GM23338 (cell line): ENCODE measurements around the gene GP2. TPM values are rescaled to one million over a fixed set of nuclear protein-coding genes. Genes with fewer than 3 reads are reported as not detected.

Experiments used
- ATAC-seq: fragments of 200-7000 bp; cut with Tn5 transposase; 3 replicates; pipeline ENCODE4 v1.9.1; 2020
- DNase-seq: peaks from one replicate; pipeline ENCODE4 v3.0.0-alpha.2; 2015; ENCODE audit warnings: low spot score
- H2AFZ ChIP-seq: fragments of 200-600 bp; sonication (generic); 2 replicates; pipeline ENCODE4 v1.8.0; 2016; ENCODE audit warnings: antibody characterized with exemption, mild to moderate bottlenecking, moderate library complexity
- H3F3A ChIP-seq: fragments of 200-600 bp; sonication (generic); replicated peaks from 2 replicates; pipeline ENCODE4 v1.8.0; 2017; ENCODE audit warnings: antibody characterized with exemption, mixed run types, low read depth
- H3K27ac ChIP-seq: fragments of 200-600 bp; sonication (generic); 2 replicates; pipeline ENCODE4 v1.6.1; 2016; ENCODE audit warnings: low read depth
- H3K27me3 ChIP-seq: fragments of 200-600 bp; sonication (generic); 2 replicates; pipeline ENCODE4 v1.8.0; 2016; ENCODE audit warnings: mild to moderate bottlenecking, mixed run types, moderate library complexity; ENCODE audit not compliant: insufficient read depth
- H3K36me3 ChIP-seq: fragments of 200-600 bp; sonication (generic); 2 replicates; pipeline ENCODE4 v1.8.0; 2016; ENCODE audit warnings: mild to moderate bottlenecking; ENCODE audit not compliant: insufficient read depth
- H3K4me1 ChIP-seq: fragments of 200-600 bp; sonication (generic); 2 replicates; pipeline ENCODE4 v1.8.0; 2016; ENCODE audit warnings: mild to moderate bottlenecking, moderate library complexity; ENCODE audit not compliant: insufficient read depth
- H3K4me2 ChIP-seq: fragments of 200-600 bp; sonication (generic); 2 replicates; pipeline ENCODE4 v1.7.1; 2017; ENCODE audit warnings: mixed run types
- H3K4me3 ChIP-seq: fragments of 200-600 bp; sonication (generic); 2 replicates; pipeline ENCODE4 v1.6.1; 2016; ENCODE audit warnings: mixed run types
- H3K79me2 ChIP-seq: fragments of 200-600 bp; sonication (generic); replicated peaks from 2 replicates; pipeline ENCODE4 v1.8.0; 2017; ENCODE audit warnings: mild to moderate bottlenecking; ENCODE audit not compliant: insufficient read depth
- H3K9me2 ChIP-seq: fragments of 200-600 bp; sonication (generic); 2 replicates; pipeline ENCODE4 v1.8.0; 2017; ENCODE audit not compliant: insufficient read depth
- H4K20me1 ChIP-seq: fragments of 200-600 bp; sonication (generic); replicated peaks from 2 replicates; pipeline ENCODE4 v1.8.0; 2017; ENCODE audit warnings: mild to moderate bottlenecking; ENCODE audit not compliant: insufficient read depth
- H3K27ac Mint-ChIP-seq: 2 replicates; pipeline ENCODE4 v1.8.0; 2020; ENCODE audit warnings: inconsistent platforms, mild to moderate bottlenecking, moderate library complexity, mixed read lengths
- H3K27me3 Mint-ChIP-seq: 3 replicates; pipeline ENCODE4 v1.8.0; 2022; ENCODE audit warnings: low read depth, mild to moderate bottlenecking, moderate library complexity, mixed read lengths, inconsistent platforms; ENCODE audit not compliant: insufficient read depth, poor library complexity
- H3K36me3 Mint-ChIP-seq: 3 replicates; pipeline ENCODE4 v1.8.0; 2021; ENCODE audit warnings: low read depth, mild to moderate bottlenecking, inconsistent platforms, moderate library complexity, mixed read lengths
- H3K4me1 Mint-ChIP-seq: 3 replicates; pipeline ENCODE4 v1.8.0; 2020; ENCODE audit warnings: mild to moderate bottlenecking, inconsistent platforms, mixed read lengths
- H3K4me3 Mint-ChIP-seq: 3 replicates; pipeline ENCODE4 v1.8.0; 2021; ENCODE audit warnings: moderate library complexity, mild to moderate bottlenecking, inconsistent platforms, mixed read lengths
- H3K9me3 Mint-ChIP-seq: 3 replicates; pipeline ENCODE4 v1.8.0; 2020; ENCODE audit warnings: moderate library complexity, mild to moderate bottlenecking, inconsistent platforms, mixed read lengths
- CREB1 ChIP-seq: fragments of 250-450 bp; sonication (Bioruptor Pico); IDR thresholded peaks from 2 replicates; pipeline ENCODE4 v1.5.0; 2020; ENCODE audit warnings: low read depth, mild to moderate bottlenecking, moderate library complexity
- EZH2 ChIP-seq: fragments of 200-600 bp; sonication (generic); IDR thresholded peaks from one replicate; pipeline ENCODE4 v1.8.0; 2017; ENCODE audit warnings: antibody characterized with exemption, mild to moderate bottlenecking, low read depth; ENCODE audit not compliant: unreplicated experiment
- EZH2phosphoT487 ChIP-seq: fragments of 200-600 bp; sonication (generic); IDR thresholded peaks from one replicate; pipeline ENCODE4 v1.8.1; 2018; ENCODE audit warnings: antibody characterized with exemption; ENCODE audit not compliant: unreplicated experiment
- JUNB ChIP-seq: IDR thresholded peaks from one replicate; pipeline ENCODE4 v1.6.1; 2016; ENCODE audit warnings: antibody characterized with exemption; ENCODE audit not compliant: unreplicated experiment
- NANOG ChIP-seq: IDR thresholded peaks from 2 replicates; pipeline ENCODE4 v1.6.1; 2016; ENCODE audit warnings: antibody characterized with exemption, borderline replicate concordance
- POLR2AphosphoS5 ChIP-seq: IDR thresholded peaks from 2 replicates; pipeline ENCODE4 v1.6.1; 2016; ENCODE audit warnings: antibody characterized with exemption, low read depth
- STAT1 ChIP-seq: IDR thresholded peaks from one replicate; pipeline ENCODE4 v1.6.1; 2016; ENCODE audit warnings: antibody characterized with exemption; ENCODE audit not compliant: unreplicated experiment
- ZNF114 ChIP-seq: fragments of 250-450 bp; sonication (Bioruptor Pico); IDR thresholded peaks from 2 replicates; pipeline ENCODE4 v1.5.0; 2020; ENCODE audit warnings: mild to moderate bottlenecking, moderate library complexity
- ZNF331 ChIP-seq: fragments of 250-450 bp; sonication (Bioruptor Pico); IDR thresholded peaks from 2 replicates; pipeline ENCODE4 v1.5.0; 2020; ENCODE audit warnings: low read depth, mild to moderate bottlenecking, moderate library complexity
- polyA plus RNA-seq: library from polyadenylated mRNA; unstranded; fragments of >200 nt; fragmentation: Nextera tagmentation; extraction: Ambion mirVana; gene quantifications from 2 replicates; pipeline ENCODE4 v1.2.1, GENCODE V29; 2016
- total RNA-seq: library from RNA; depleted of rRNA; stranded (reverse); fragments of >200 nt; shearing (Covaris generic); gene quantifications from 2 replicates; pipeline ENCODE4 v1.2.3, GENCODE V29; 2014
- TF ChIP-seq, protein P1 (sequence below): IDR thresholded peaks from 2 replicates; pipeline ENCODE4 v1.6.1; 2016; ENCODE audit warnings: antibody characterized with exemption
- TF ChIP-seq, protein P2 (sequence below): fragments of 250-450 bp; sonication (Bioruptor Pico); IDR thresholded peaks from 2 replicates; pipeline ENCODE4 v1.5.0; 2020; ENCODE audit warnings: mild to moderate bottlenecking, moderate library complexity
- TF ChIP-seq, protein P3 (sequence below): IDR thresholded peaks from one replicate; pipeline ENCODE4 v1.6.1; 2018; ENCODE audit warnings: antibody characterized with exemption; ENCODE audit not compliant: unreplicated experiment
- TF ChIP-seq, protein P4 (sequence below), 2 experiments: fragments of 200-600 bp in 1 of 2; sonication (generic) in 1 of 2; conservative IDR thresholded peaks; 2 replicates each; pipeline versions ENCODE4 v1.5.1 to v1.6.1; 2016 to 2017; ENCODE audit warnings: antibody characterized with exemption in 2 of 2, low read depth in 2 of 2, mild to moderate bottlenecking in 2 of 2, moderate library complexity in 1 of 2

GP2 gene
- total and polyA plus RNA-seq, 2 experiments from 2014 or later = not detected

DNA sequence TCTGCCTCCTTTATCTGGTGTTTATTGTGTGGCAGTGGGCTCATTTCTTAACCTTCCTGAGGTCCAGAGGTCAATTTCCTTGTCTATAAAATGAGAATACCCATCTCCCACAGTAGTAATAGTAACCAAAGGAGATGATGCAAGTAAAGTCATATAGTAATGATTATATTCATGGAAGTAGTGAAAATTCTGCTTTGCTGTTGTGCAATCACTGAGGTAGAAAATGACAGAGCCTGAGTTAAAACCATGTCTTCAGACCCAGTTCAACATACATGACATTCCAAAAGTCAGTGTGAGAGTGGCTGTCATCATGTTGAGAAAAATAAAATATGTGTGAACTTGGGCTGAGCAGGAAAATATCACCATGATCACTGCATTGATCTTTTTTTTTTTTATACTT, 26.1 kb upstream of the GP2 start (continued):
- TF ChIP-seq, protein P1, sequence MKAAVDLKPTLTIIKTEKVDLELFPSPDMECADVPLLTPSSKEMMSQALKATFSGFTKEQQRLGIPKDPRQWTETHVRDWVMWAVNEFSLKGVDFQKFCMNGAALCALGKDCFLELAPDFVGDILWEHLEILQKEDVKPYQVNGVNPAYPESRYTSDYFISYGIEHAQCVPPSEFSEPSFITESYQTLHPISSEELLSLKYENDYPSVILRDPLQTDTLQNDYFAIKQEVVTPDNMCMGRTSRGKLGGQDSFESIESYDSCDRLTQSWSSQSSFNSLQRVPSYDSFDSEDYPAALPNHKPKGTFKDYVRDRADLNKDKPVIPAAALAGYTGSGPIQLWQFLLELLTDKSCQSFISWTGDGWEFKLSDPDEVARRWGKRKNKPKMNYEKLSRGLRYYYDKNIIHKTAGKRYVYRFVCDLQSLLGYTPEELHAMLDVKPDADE = no peak
- TF ChIP-seq POLR2AphosphoS5 = no peak
- TF ChIP-seq STAT1 = no peak

DNA sequence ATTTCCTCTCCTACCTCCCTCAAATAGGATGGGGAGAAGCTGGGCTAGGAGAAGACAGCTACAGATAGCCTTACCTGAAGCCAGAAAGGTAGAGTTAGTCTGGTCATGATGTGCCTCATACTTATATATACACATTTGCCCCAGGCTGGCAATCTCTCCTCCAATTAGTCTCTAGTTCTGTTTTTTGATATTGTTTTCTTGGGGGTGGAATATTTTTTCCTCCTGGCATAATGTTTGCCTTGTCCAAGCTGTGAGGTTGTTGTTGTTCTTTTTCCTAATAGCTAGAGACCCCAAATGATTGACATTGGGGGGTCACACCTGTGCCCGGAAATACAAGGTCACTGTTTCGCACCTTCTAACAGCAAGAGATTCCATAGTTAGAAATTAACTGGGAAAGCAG, 25.3 kb upstream of the GP2 start, which contains the start of gene UMOD:
TSS of gene UMOD (minus strand) at position 101 of the 400 bp plus-strand sequence. CDS start 1,978 bp downstream, outside the sequence.
- peak within 1 kb of the TSS; percentile 57; the same call in 1 of the 2 replicates for H2AFZ ChIP-seq
- ATAC-seq = no peak
- peaks cover 12% of the 10 kb centered on the region for H3K4me1 ChIP-seq
- H3K4me3 ChIP-seq = no peak within 1 kb of the TSS
- peaks cover 10% of the 10 kb centered on the region; the same call in 2 of the 3 replicates for H3K4me1 Mint-ChIP-seq
- H3K79me2 ChIP-seq = no peaks in the 10 kb centered on the region
- H3K27me3 ChIP-seq = no peaks in the 10 kb centered on the region
- H3K4me3 Mint-ChIP-seq = no peak within 1 kb of the TSS
- H3K36me3 ChIP-seq = no peaks in the 10 kb centered on the region
- no peak for DNase-seq
- H3K27ac Mint-ChIP-seq = no peak within 1 kb of the TSS
- peaks cover 6% of the 10 kb centered on the region for H3K27me3 Mint-ChIP-seq
- peaks cover 8% of the 10 kb centered on the region for H3K36me3 Mint-ChIP-seq
- H3F3A ChIP-seq = no peaks in the 10 kb centered on the region
- H3K9me3 Mint-ChIP-seq = peaks cover 19% of the 10 kb centered on the region
- H4K20me1 ChIP-seq = no peaks in the 10 kb centered on the region
- H3K4me2 ChIP-seq = no peak within 1 kb of the TSS
- H3K27ac ChIP-seq = no peak within 1 kb of the TSS
- peaks cover 3% of the 10 kb centered on the region; the same call in 1 of the 2 replicates for H3K9me2 ChIP-seq
- TF ChIP-seq EZH2 (no peak), POLR2AphosphoS5 (no peak), CREB1 (CRISPR knock-in tag) (no peak), ZNF114 (CRISPR knock-in tag) (no peak), NANOG (no peak), JUNB (no peak), EZH2phosphoT487 (no peak), ZNF331 (no peak)
- TF ChIP-seq, protein P2, sequence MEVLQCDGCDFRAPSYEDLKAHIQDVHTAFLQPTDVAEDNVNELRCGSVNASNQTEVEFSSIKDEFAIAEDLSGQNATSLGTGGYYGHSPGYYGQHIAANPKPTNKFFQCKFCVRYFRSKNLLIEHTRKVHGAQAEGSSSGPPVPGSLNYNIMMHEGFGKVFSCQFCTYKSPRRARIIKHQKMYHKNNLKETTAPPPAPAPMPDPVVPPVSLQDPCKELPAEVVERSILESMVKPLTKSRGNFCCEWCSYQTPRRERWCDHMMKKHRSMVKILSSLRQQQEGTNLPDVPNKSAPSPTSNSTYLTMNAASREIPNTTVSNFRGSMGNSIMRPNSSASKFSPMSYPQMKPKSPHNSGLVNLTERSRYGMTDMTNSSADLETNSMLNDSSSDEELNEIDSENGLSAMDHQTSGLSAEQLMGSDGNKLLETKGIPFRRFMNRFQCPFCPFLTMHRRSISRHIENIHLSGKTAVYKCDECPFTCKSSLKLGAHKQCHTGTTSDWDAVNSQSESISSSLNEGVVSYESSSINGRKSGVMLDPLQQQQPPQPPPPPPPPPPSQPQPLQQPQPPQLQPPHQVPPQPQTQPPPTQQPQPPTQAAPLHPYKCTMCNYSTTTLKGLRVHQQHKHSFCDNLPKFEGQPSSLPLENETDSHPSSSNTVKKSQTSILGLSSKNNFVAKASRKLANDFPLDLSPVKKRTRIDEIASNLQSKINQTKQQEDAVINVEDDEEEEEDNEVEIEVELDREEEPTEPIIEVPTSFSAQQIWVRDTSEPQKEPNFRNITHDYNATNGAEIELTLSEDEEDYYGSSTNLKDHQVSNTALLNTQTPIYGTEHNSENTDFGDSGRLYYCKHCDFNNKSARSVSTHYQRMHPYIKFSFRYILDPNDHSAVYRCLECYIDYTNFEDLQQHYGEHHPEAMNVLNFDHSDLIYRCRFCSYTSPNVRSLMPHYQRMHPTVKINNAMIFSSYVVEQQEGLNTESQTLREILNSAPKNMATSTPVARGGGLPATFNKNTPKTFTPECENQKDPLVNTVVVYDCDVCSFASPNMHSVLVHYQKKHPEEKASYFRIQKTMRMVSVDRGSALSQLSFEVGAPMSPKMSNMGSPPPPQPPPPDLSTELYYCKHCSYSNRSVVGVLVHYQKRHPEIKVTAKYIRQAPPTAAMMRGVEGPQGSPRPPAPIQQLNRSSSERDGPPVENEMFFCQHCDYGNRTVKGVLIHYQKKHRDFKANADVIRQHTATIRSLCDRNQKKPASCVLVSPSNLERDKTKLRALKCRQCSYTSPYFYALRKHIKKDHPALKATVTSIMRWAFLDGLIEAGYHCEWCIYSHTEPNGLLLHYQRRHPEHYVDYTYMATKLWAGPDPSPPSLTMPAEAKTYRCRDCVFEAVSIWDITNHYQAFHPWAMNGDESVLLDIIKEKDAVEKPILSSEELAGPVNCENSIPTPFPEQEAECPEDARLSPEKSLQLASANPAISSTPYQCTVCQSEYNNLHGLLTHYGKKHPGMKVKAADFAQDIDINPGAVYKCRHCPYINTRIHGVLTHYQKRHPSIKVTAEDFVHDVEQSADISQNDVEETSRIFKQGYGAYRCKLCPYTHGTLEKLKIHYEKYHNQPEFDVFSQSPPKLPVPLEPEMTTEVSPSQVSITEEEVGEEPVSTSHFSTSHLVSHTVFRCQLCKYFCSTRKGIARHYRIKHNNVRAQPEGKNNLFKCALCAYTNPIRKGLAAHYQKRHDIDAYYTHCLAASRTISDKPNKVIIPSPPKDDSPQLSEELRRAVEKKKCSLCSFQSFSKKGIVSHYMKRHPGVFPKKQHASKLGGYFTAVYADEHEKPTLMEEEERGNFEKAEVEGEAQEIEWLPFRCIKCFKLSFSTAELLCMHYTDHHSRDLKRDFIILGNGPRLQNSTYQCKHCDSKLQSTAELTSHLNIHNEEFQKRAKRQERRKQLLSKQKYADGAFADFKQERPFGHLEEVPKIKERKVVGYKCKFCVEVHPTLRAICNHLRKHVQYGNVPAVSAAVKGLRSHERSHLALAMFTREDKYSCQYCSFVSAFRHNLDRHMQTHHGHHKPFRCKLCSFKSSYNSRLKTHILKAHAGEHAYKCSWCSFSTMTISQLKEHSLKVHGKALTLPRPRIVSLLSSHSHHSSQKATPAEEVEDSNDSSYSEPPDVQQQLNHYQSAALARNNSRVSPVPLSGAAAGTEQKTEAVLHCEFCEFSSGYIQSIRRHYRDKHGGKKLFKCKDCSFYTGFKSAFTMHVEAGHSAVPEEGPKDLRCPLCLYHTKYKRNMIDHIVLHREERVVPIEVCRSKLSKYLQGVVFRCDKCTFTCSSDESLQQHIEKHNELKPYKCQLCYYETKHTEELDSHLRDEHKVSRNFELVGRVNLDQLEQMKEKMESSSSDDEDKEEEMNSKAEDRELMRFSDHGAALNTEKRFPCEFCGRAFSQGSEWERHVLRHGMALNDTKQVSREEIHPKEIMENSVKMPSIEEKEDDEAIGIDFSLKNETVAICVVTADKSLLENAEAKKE (CRISPR knock-in tag) = no peak
- TF ChIP-seq, protein P3, sequence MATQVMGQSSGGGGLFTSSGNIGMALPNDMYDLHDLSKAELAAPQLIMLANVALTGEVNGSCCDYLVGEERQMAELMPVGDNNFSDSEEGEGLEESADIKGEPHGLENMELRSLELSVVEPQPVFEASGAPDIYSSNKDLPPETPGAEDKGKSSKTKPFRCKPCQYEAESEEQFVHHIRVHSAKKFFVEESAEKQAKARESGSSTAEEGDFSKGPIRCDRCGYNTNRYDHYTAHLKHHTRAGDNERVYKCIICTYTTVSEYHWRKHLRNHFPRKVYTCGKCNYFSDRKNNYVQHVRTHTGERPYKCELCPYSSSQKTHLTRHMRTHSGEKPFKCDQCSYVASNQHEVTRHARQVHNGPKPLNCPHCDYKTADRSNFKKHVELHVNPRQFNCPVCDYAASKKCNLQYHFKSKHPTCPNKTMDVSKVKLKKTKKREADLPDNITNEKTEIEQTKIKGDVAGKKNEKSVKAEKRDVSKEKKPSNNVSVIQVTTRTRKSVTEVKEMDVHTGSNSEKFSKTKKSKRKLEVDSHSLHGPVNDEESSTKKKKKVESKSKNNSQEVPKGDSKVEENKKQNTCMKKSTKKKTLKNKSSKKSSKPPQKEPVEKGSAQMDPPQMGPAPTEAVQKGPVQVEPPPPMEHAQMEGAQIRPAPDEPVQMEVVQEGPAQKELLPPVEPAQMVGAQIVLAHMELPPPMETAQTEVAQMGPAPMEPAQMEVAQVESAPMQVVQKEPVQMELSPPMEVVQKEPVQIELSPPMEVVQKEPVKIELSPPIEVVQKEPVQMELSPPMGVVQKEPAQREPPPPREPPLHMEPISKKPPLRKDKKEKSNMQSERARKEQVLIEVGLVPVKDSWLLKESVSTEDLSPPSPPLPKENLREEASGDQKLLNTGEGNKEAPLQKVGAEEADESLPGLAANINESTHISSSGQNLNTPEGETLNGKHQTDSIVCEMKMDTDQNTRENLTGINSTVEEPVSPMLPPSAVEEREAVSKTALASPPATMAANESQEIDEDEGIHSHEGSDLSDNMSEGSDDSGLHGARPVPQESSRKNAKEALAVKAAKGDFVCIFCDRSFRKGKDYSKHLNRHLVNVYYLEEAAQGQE = no peak
- TF ChIP-seq, protein P4, sequence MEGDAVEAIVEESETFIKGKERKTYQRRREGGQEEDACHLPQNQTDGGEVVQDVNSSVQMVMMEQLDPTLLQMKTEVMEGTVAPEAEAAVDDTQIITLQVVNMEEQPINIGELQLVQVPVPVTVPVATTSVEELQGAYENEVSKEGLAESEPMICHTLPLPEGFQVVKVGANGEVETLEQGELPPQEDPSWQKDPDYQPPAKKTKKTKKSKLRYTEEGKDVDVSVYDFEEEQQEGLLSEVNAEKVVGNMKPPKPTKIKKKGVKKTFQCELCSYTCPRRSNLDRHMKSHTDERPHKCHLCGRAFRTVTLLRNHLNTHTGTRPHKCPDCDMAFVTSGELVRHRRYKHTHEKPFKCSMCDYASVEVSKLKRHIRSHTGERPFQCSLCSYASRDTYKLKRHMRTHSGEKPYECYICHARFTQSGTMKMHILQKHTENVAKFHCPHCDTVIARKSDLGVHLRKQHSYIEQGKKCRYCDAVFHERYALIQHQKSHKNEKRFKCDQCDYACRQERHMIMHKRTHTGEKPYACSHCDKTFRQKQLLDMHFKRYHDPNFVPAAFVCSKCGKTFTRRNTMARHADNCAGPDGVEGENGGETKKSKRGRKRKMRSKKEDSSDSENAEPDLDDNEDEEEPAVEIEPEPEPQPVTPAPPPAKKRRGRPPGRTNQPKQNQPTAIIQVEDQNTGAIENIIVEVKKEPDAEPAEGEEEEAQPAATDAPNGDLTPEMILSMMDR (conservative IDR thresholded peaks at IDR 0.05; ENCODE audit: low read depth in 2 of 2) = no peak
